HepG2 (cell line): ENCODE measurements around the gene APOLD1. TPM values are rescaled to one million over a fixed set of nuclear protein-coding genes. Genes with fewer than 3 reads are reported as not detected.

Experiments
- ADNP ChIP-seq: sonication (generic); formaldehyde crosslinking; IDR thresholded peaks from 2 replicates; pipeline ENCODE4 v1.4.0; 2020; ENCODE audit warnings: missing genetic modification reagents
- CBX1 ChIP-seq: IDR thresholded peaks from one replicate; pipeline ENCODE4 v1.6.1; 2016; ENCODE audit warnings: antibody characterized with exemption, low read depth
- CREB1 ChIP-seq, 2 experiments: fragments of 450-650 bp in 1 of 2; IDR thresholded peaks; 2 replicates each; pipeline ENCODE4 v1.6.1; 2016 to 2017; ENCODE audit warnings: control low read depth in 1 of 2, mild to moderate bottlenecking in 1 of 2, missing compliant biosample characterization in 1 of 2, missing genetic modification characterization in 1 of 2
- DDIT3 ChIP-seq: sonication (generic); formaldehyde crosslinking; IDR thresholded peaks from 2 replicates; pipeline ENCODE4 v1.4.0; 2020; ENCODE audit warnings: mild to moderate bottlenecking, missing genetic modification reagents
- HINFP ChIP-seq: sonication (generic); formaldehyde crosslinking; IDR thresholded peaks from 2 replicates; pipeline ENCODE4 v1.4.0; 2020; ENCODE audit warnings: low read depth, mild to moderate bottlenecking, missing genetic modification reagents
- JARID2 ChIP-seq: sonication (generic); formaldehyde crosslinking; IDR thresholded peaks from 2 replicates; pipeline ENCODE4 v1.8.1; 2023; ENCODE audit warnings: missing genetic modification reagents, inconsistent platforms; ENCODE audit not compliant: insufficient replicate concordance
- MEIS2 ChIP-seq: sonication (generic); formaldehyde crosslinking; IDR thresholded peaks from 2 replicates; pipeline ENCODE4 v1.9.0; 2021; ENCODE audit warnings: mild to moderate bottlenecking, missing genetic modification reagents
- MTF1 ChIP-seq: sonication (generic); formaldehyde crosslinking; IDR thresholded peaks from 2 replicates; pipeline ENCODE4 v1.5.0; 2020; ENCODE audit warnings: missing genetic modification reagents
- MYPOP ChIP-seq: sonication (generic); formaldehyde crosslinking; IDR thresholded peaks from 2 replicates; pipeline ENCODE4 v1.8.1; 2023; ENCODE audit warnings: mild to moderate bottlenecking, moderate library complexity, missing genetic modification reagents
- NAIF1 ChIP-seq: sonication (generic); formaldehyde crosslinking; IDR thresholded peaks from 2 replicates; pipeline ENCODE4 v1.5.0; 2020; ENCODE audit warnings: mild to moderate bottlenecking, missing genetic modification reagents, borderline replicate concordance
- NFAT5 ChIP-seq: sonication (generic); formaldehyde crosslinking; IDR thresholded peaks from 2 replicates; pipeline ENCODE4 v1.4.0; 2020; ENCODE audit warnings: missing genetic modification reagents
- RAD21 ChIP-seq: fragments of 450-650 bp; formaldehyde crosslinking; IDR thresholded peaks from 2 replicates; pipeline ENCODE4 v1.5.0; 2020; ENCODE audit warnings: mild to moderate bottlenecking
- RBM22 ChIP-seq: fragments of 200-400 bp; formaldehyde crosslinking; optimal IDR thresholded peaks from 2 replicates; pipeline ENCODE3; 2017; ENCODE audit warnings: mild to moderate bottlenecking, low read length, moderate library complexity
- SMARCE1 ChIP-seq: fragments of 450-650 bp; IDR thresholded peaks from 2 replicates; pipeline ENCODE4 v1.6.1; 2017; ENCODE audit warnings: borderline replicate concordance
- ZBTB44 ChIP-seq: sonication (generic); formaldehyde crosslinking; IDR thresholded peaks from 2 replicates; pipeline ENCODE4 v1.4.0; 2020; ENCODE audit warnings: missing genetic modification reagents
- ZMYM2 ChIP-seq: sonication (generic); formaldehyde crosslinking; IDR thresholded peaks from 2 replicates; pipeline ENCODE4 v1.8.0; 2022; ENCODE audit warnings: mild to moderate bottlenecking, missing genetic modification reagents
- ZNF546 ChIP-seq: sonication (generic); formaldehyde crosslinking; conservative IDR thresholded peaks from 2 replicates; pipeline ENCODE4 v1.8.1; 2023; ENCODE audit warnings: mild to moderate bottlenecking, missing genetic modification reagents
- ZNF616 ChIP-seq: sonication (generic); formaldehyde crosslinking; IDR thresholded peaks from 2 replicates; pipeline ENCODE4 v1.5.0; 2020; ENCODE audit warnings: low read depth, mild to moderate bottlenecking, missing genetic modification reagents
- ZSCAN12 ChIP-seq: sonication (generic); formaldehyde crosslinking; IDR thresholded peaks from 2 replicates; pipeline ENCODE4 v1.9.0; 2021; ENCODE audit warnings: mild to moderate bottlenecking, missing genetic modification reagents
- polyA plus RNA-seq, 8 experiments: library from polyadenylated mRNA; depleted of rRNA in 3 of 8; stranded (reverse) in 7 of 8; unstranded in 1 of 8; fragments of >200 nt; fragmentation: Illumina TruSeq in 4 of 8; extraction: Trizol in 4 of 8; gene quantifications; 2 replicates each; pipeline versions ENCODE4 v1.2.1 to v1.2.3, GENCODE V29; 2011 to 2016; ENCODE audit warnings: low read depth in 4 of 8, missing spikeins in 1 of 8, mixed read lengths in 1 of 8; ENCODE audit not compliant: insufficient read depth in 1 of 8
- total RNA-seq, 5 experiments: library from RNA; depleted of rRNA; stranded (reverse); fragments of >200 nt; fragmentation: Illumina TruSeq; extraction: Trizol; gene quantifications; 2 replicates each; pipeline ENCODE4 v1.2.3, GENCODE V29; 2016; ENCODE audit warnings: low read depth in 1 of 5

Gene APOLD1
- total and polyA plus RNA-seq, 2 of the 13 experiments (the other 11 are each of a cell fraction or from before 2014, with no cell fraction given) = 0.20 to 0.84 TPM

GRCh38 chr12:12813120-12814101 lies 28.0 kb downstream of the APOLD1 start, which contains the start of gene DDX47 (continued):
- TF ChIP-seq NFAT5 (CRISPR knock-in tag) = no peak
- no peak for TF ChIP-seq MYPOP (CRISPR knock-in tag)
- TF ChIP-seq DDIT3 = no peak
- no peak for TF ChIP-seq NAIF1 (CRISPR knock-in tag)
- no peak for TF ChIP-seq RBM22
- TF ChIP-seq HINFP (CRISPR knock-in tag) = peak; percentile 91
- 0 out of 2 replicates have a peak, but pooled peaks have one; percentile 23 for TF ChIP-seq RAD21 (CRISPR knock-in tag)
- no peak for TF ChIP-seq ZNF546 (CRISPR knock-in tag)
- TF ChIP-seq CBX1 = no peak
- no peak for TF ChIP-seq ZBTB44
- no peak for TF ChIP-seq ZSCAN12
- TF ChIP-seq ZMYM2 (CRISPR knock-in tag) = no peak
- no peak for TF ChIP-seq JARID2 (CRISPR knock-in tag)
- no peak for TF ChIP-seq ZNF616 (CRISPR knock-in tag)
- no peak for TF ChIP-seq ADNP (CRISPR knock-in tag)
- TF ChIP-seq MTF1 (CRISPR knock-in tag) = peak; percentile 25; the same call in 1 of the 2 replicates
- TF ChIP-seq MEIS2 (CRISPR knock-in tag) = no peak
- TF ChIP-seq CREB1 (IDR thresholded peaks at IDR 0.05) = peak; percentile 64
- TF ChIP-seq CREB1 (CRISPR knock-in tag; IDR thresholded peaks at IDR 0.05) = peak; percentile 87
- TF ChIP-seq SMARCE1 = no peak
